CD14-positive monocyte (primary cell): ENCODE results near the gene PIR. TPM values are rescaled to one million over a fixed set of nuclear protein-coding genes. Genes with fewer than 3 reads are reported as not detected.

ENCODE experiments used
- DNase-seq, 3 donors: peaks; one replicate each; pipeline ENCODE4 v3.0.0-alpha.2; 2011 to 2022
- H2AFZ ChIP-seq: 2 replicates; pipeline ENCODE4 v1.6.0; 2012; ENCODE audit warnings: mild to moderate bottlenecking, low read depth, low read length, inconsistent platforms; ENCODE audit not compliant: insufficient read depth, poor library complexity, severe bottlenecking
- H3K27ac ChIP-seq, 2 donors: 1 replicate in 1 of 2; 2 replicates in 1 of 2; pipeline ENCODE4 v1.5.1; 2012 to 2013; ENCODE audit warnings: low read length in 2 of 2, control low read depth in 1 of 2, inconsistent platforms in 1 of 2, low read depth in 1 of 2, mild to moderate bottlenecking in 1 of 2
- H3K27me3 ChIP-seq, 2 donors: one replicate each; pipeline versions ENCODE4 v1.6.0 to v1.6.1; 2011 to 2013; ENCODE audit warnings: low read length in 2 of 2; ENCODE audit not compliant: control insufficient read depth in 2 of 2, insufficient read depth in 2 of 2
- H3K36me3 ChIP-seq, 2 donors: replicated peaks in 1 of 2; 1 replicate in 1 of 2; 2 replicates in 1 of 2; pipeline versions ENCODE4 v1.5.1 to v1.6.1; 2012 to 2013; ENCODE audit warnings: low read length in 2 of 2, control low read depth in 1 of 2, inconsistent platforms in 1 of 2, mild to moderate bottlenecking in 1 of 2; ENCODE audit not compliant: insufficient read depth in 2 of 2, control insufficient read depth in 1 of 2
- H3K4me1 ChIP-seq, 2 donors: 1 replicate in 1 of 2; 2 replicates in 1 of 2; pipeline versions ENCODE4 v1.5.1 to v1.6.1; 2012 to 2013; ENCODE audit warnings: low read length in 2 of 2, control low read depth in 1 of 2, inconsistent platforms in 1 of 2, mild to moderate bottlenecking in 1 of 2, moderate library complexity in 1 of 2; ENCODE audit not compliant: insufficient read depth in 2 of 2, control insufficient read depth in 1 of 2
- H3K4me2 ChIP-seq: replicated peaks from 2 replicates; pipeline ENCODE3; 2012; ENCODE audit warnings: low read length, moderate library complexity, mild to moderate bottlenecking; ENCODE audit not compliant: poor library complexity, severe bottlenecking; ENCODE audit errors: extremely low read depth
- H3K4me3 ChIP-seq, 3 experiments: fragments of 200-600 bp in 1 of 3; sonication (generic) in 1 of 3; replicated peaks in 1 of 3; 1 replicate in 2 of 3; 2 replicates in 1 of 3; pipeline ENCODE4 v1.5.1; 2011 to 2013; ENCODE audit warnings: low read length in 3 of 3, mild to moderate bottlenecking in 3 of 3, control low read depth in 2 of 3, low read depth in 2 of 3, inconsistent platforms in 1 of 3, moderate library complexity in 1 of 3
- H3K79me2 ChIP-seq: 2 replicates; pipeline ENCODE4 v1.6.0; 2012; ENCODE audit warnings: mild to moderate bottlenecking, control low read depth, inconsistent platforms, low read length, moderate library complexity; ENCODE audit not compliant: insufficient read depth
- H3K9ac ChIP-seq: 2 replicates; pipeline ENCODE4 v1.6.0; 2017; ENCODE audit warnings: low read length, mild to moderate bottlenecking; ENCODE audit not compliant: insufficient read depth, poor library complexity, severe bottlenecking
- H3K9me3 ChIP-seq, 2 donors: replicated peaks in 1 of 2; 1 replicate in 1 of 2; 2 replicates in 1 of 2; pipeline versions ENCODE4 v1.5.1 to v1.6.1; 2012 to 2013; ENCODE audit warnings: low read length in 2 of 2, control low read depth in 1 of 2; ENCODE audit not compliant: control insufficient read depth in 1 of 2, insufficient read depth in 1 of 2
- H4K20me1 ChIP-seq: 2 replicates; pipeline ENCODE4 v1.6.0; 2012; ENCODE audit warnings: mild to moderate bottlenecking, low read length, control low read depth, moderate library complexity; ENCODE audit not compliant: insufficient read depth
- H3K27ac Mint-ChIP-seq, 7 donors: one replicate each; pipeline ENCODE4 v1.8.0; 2020; ENCODE audit warnings: mild to moderate bottlenecking in 7 of 7, mixed read lengths in 7 of 7, moderate library complexity in 6 of 7, inconsistent platforms in 2 of 7
- H3K27me3 Mint-ChIP-seq, 3 donors: one replicate each; pipeline ENCODE4 v1.8.0; 2021 to 2022; ENCODE audit warnings: low read depth in 3 of 3, mild to moderate bottlenecking in 3 of 3, mixed read lengths in 3 of 3, moderate library complexity in 3 of 3, inconsistent platforms in 1 of 3
- H3K36me3 Mint-ChIP-seq, 2 donors: one replicate each; pipeline ENCODE4 v1.8.0; 2020; ENCODE audit warnings: mixed read lengths in 2 of 2, inconsistent platforms in 1 of 2, mild to moderate bottlenecking in 1 of 2
- H3K4me1 Mint-ChIP-seq: one replicate; pipeline ENCODE4 v1.8.0; 2020; ENCODE audit warnings: mild to moderate bottlenecking, mixed read lengths
- H3K4me3 Mint-ChIP-seq, 2 donors: one replicate each; pipeline ENCODE4 v1.8.0; 2020; ENCODE audit warnings: mild to moderate bottlenecking in 2 of 2, mixed read lengths in 2 of 2, moderate library complexity in 1 of 2
- H3K9me3 Mint-ChIP-seq, 7 donors: one replicate each; pipeline ENCODE4 v1.8.0; 2020 to 2022; ENCODE audit warnings: mixed read lengths in 7 of 7, mild to moderate bottlenecking in 6 of 7, moderate library complexity in 6 of 7, inconsistent platforms in 2 of 7
- WGBS: methylation state at CpG from one replicate; pipeline ENCODE4 v1.1.5; 2013; ENCODE audit warnings: missing lambda C conversion rate; ENCODE audit not compliant: insufficient coverage; 5-methylcytosine and 5-hydroxymethylcytosine counted together
- intact Hi-C, 2 donors: fragments of 100-400 bp; cut with micrococcal nuclease; formaldehyde crosslinking; loops; one replicate each; pipeline versions ENCODE4 v1.15.0 to v1.15.1; 2023
- polyA plus RNA-seq, 3 donors: library from polyadenylated mRNA; depleted of rRNA in 1 of 3; unstranded in 2 of 3; stranded (reverse) in 1 of 3; fragments of 300-500 nt in 2 of 3; fragments of >200 nt in 1 of 3; fragmentation: Illumina TruSeq in 2 of 3; gene quantifications; 1 replicate in 2 of 3; 2 replicates in 1 of 3; pipeline ENCODE4 v1.2.3, GENCODE V29; 2012 to 2021
- TF ChIP-seq, protein P1 (sequence below): fragments of 200-600 bp; IDR thresholded peaks from one replicate; pipeline ENCODE4 v1.8.0; 2022; ENCODE audit warnings: antibody characterized with exemption, mild to moderate bottlenecking

Gene PIR
- polyA plus RNA-seq, 3 donors: 0.05 to 0.23 TPM; not detected in 1

DNA sequence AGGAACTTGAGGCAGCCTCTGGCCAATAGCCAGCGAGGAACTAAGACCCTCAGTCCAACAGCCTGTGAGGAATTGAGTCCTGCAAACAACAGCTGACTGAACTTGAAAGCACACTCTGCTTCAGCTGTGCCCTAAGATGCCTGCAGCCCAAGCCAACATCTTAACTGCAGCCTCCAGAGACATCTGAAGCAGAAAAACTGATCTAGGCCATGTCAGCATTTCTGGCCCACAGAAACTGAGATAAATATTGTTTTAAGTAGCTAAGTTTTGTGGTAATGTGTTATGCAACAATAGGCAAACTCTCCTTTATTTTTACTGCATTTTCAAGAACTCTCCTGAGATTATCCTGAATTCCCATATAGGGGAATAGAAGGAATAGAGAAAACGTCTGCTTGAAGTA is 133.4 kb downstream of the PIR start:
- H3K27me3 Mint-ChIP-seq: peaks cover 0 to 22% (median 3%) of the 10 kb centered on the region in 3 donors
- TF ChIP-seq, protein P1, sequence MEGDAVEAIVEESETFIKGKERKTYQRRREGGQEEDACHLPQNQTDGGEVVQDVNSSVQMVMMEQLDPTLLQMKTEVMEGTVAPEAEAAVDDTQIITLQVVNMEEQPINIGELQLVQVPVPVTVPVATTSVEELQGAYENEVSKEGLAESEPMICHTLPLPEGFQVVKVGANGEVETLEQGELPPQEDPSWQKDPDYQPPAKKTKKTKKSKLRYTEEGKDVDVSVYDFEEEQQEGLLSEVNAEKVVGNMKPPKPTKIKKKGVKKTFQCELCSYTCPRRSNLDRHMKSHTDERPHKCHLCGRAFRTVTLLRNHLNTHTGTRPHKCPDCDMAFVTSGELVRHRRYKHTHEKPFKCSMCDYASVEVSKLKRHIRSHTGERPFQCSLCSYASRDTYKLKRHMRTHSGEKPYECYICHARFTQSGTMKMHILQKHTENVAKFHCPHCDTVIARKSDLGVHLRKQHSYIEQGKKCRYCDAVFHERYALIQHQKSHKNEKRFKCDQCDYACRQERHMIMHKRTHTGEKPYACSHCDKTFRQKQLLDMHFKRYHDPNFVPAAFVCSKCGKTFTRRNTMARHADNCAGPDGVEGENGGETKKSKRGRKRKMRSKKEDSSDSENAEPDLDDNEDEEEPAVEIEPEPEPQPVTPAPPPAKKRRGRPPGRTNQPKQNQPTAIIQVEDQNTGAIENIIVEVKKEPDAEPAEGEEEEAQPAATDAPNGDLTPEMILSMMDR: no peak
- H3K27me3 ChIP-seq: no peaks in the 10 kb centered on the region
- no peak overlapping the region for H3K27ac Mint-ChIP-seq
- H3K36me3 ChIP-seq: no peaks in the 10 kb centered on the region
- WGBS: 100% methylated on average over 1 of the region's 2 CpGs
- H2AFZ ChIP-seq: no peak overlapping the region
- H4K20me1 ChIP-seq: no peaks in the 10 kb centered on the region
- intact Hi-C loops: no loop called here
- no peak overlapping the region for H3K4me2 ChIP-seq
- no peaks in the 10 kb centered on the region for H3K9me3 ChIP-seq
- H3K4me3 ChIP-seq: no peak overlapping the region
- peaks cover 0 to 12% of the 10 kb centered on the region in 2 donors for H3K4me1 ChIP-seq
- peaks cover 0 to 6% (median 0%) of the 10 kb centered on the region in 7 donors for H3K9me3 Mint-ChIP-seq
- H3K9ac ChIP-seq: no peak overlapping the region
- H3K27ac ChIP-seq: no peak overlapping the region
- H3K79me2 ChIP-seq: no peaks in the 10 kb centered on the region
- peaks cover 11% of the 10 kb centered on the region for H3K4me1 Mint-ChIP-seq
- no peak for DNase-seq
- no peaks in the 10 kb centered on the region for H3K36me3 Mint-ChIP-seq
- no peak overlapping the region for H3K4me3 Mint-ChIP-seq

DNA sequence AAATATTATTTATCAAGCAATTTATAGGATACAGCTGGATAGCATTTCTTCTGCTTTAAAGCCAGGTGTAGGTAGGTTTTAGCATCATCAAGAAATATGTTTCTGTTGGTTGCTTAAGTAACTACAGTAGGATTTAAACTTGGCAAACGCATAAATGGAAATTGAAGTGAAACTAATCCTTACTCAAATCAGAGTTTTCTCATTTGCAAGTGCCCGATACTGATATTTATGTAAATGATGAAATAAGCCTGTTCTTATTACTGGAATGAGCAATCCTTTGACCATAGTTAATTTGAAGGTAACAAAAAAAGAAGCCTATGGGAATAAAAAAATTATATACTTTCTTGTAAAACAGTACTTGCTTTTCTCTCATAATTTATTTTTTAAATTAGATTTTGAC is 134.6 kb downstream of the PIR start:
- Mint-ChIP-seq H3K36me3 (no peaks in the 10 kb centered on the region), H3K9me3 (peaks cover 0 to 6% (median 0%) of the 10 kb centered on the region in 7 donors), H3K27me3 (peaks cover 0 to 21% (median 3%) of the 10 kb centered on the region in 3 donors), H3K4me1 (peaks cover 11% of the 10 kb centered on the region), H3K4me3 (no peak overlapping the region), H3K27ac (no peak overlapping the region)
- Histone ChIP-seq H3K4me2 (no peak overlapping the region), H3K4me3 (no peak overlapping the region), H3K9me3 (no peaks in the 10 kb centered on the region), H3K27me3 (no peaks in the 10 kb centered on the region), H3K9ac (no peak overlapping the region), H3K36me3 (no peaks in the 10 kb centered on the region), H4K20me1 (no peaks in the 10 kb centered on the region), H3K79me2 (no peaks in the 10 kb centered on the region), H2AFZ (no peak overlapping the region), H3K27ac (no peak overlapping the region), H3K4me1 (peaks cover 0 to 12% of the 10 kb centered on the region in 2 donors)
- DNase-seq: no peak
- WGBS: no CpG with 5 or more reads among the region's 2 CpGs
- intact Hi-C loops: no loop called here
- TF ChIP-seq, protein P1: no peak
